ENCODE measurements around the gene OR2F1. TPM values are rescaled to one million over a fixed set of nuclear protein-coding genes. Genes with fewer than 3 reads are reported as not detected.

OR2F1 gene
- total RNA-seq, 2 donors from 2014 or later: not detected

DNA sequence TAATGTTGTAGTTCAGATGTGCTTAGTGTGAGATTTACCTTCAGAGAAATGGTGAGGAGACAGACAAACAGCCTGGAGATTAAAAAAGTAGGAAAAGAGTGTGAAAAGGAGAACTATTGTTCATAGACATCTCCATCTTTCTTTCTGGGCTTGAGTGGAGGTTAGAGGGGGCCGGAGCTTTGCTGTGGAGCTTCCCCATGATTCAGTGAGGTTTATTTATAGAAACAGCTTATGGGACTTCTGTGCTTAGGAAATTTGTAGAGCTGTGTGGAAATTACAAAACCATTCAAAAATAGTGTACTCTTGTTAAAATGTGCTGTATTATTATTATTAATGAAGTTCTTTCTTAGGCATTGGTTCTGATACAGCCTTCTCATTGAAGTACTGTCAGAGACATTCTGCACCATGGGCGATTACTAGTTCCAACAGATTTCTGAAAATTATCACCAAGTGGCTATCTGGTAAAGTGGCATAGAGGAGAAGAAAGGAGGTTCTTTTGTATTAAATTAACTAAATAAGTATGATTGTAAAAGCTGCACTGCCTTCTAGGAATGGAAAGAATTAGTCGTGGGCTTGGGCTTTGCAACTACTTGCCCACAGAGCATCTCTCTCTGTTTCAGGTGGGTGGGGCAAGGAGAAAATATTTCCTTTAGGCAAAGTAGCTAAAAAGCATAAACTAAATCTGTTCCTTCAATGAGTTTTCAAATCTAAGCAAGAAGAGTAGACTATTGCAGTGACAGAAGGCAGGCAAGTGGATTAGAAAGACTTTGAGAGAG lies 44.0 kb upstream of the OR2F1 start:
- H3K4me3 ChIP-seq: no peak overlapping the region
- H3K27ac ChIP-seq: no peak overlapping the region
- TF ChIP-seq CTCF (IDR thresholded peaks at IDR 0.05): no peak
- H3K36me3 ChIP-seq: no peaks in the 10 kb centered on the region
- DNase-seq (ENCODE audit: low spot score): no peak
- H3K27me3 ChIP-seq: no peaks in the 10 kb centered on the region
- peaks cover 0 to 3% of the 10 kb centered on the region in 2 donors for H3K4me1 ChIP-seq
- H3K9me3 ChIP-seq: no peaks in the 10 kb centered on the region

GRCh38 chr7:143913945-143914615 lies 40.6 kb upstream of the OR2F1 start:
- TF ChIP-seq CTCF (IDR thresholded peaks at IDR 0.05): no peak
- H3K36me3 ChIP-seq: no peaks in the 10 kb centered on the region
- no peaks in the 10 kb centered on the region for H3K9me3 ChIP-seq
- no peaks in the 10 kb centered on the region for H3K27me3 ChIP-seq
- DNase-seq (ENCODE audit: low spot score): no peak
- no peak overlapping the region for H3K27ac ChIP-seq
- no peak overlapping the region for H3K4me3 ChIP-seq
- no peaks in the 10 kb centered on the region for H3K4me1 ChIP-seq

DNA sequence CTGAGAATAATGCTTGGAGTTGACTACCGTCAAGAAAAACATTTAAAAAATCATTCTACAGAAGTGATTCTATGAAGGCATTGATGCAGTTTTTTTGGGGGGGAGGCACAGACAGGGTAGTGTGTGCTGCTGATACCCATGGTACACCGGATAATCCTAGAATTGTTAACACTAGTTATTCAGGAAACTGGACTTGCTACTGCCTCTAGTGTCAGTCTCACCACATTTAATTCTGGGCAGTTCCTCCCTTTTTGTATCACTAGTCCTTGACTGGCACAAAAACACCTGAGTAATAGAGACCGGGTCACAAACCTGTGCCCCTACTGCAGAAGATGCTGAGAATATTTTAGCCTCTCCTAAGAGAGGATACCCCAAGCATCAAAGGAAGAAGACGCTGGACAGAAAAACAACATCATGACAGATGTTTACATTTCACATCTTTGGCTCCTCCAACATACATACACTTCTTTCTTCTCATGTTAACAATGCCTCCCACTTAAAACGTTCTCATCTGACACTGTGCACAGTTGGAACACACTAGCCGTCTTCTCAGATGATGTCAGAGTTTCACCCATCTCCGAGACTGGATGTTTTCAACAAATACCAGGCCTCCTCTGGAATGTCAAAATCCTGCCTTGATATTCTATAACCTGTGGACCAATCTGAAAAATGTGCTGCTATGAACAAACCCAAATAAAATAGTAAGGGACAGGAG lies 39.5 kb upstream of the OR2F1 start:
- Histone ChIP-seq H3K9me3 (no peaks in the 10 kb centered on the region), H3K27me3 (no peaks in the 10 kb centered on the region), H3K4me3 (no peak overlapping the region), H3K4me1 (no peaks in the 10 kb centered on the region), H3K27ac (no peak overlapping the region), H3K36me3 (no peaks in the 10 kb centered on the region)
- no peak for DNase-seq (ENCODE audit: low spot score)
- no peak for TF ChIP-seq CTCF (IDR thresholded peaks at IDR 0.05)

GRCh38 chr7:143924851-143925250 lies 29.8 kb upstream of the OR2F1 start:
- no peaks in the 10 kb centered on the region for H3K4me1 ChIP-seq
- no peak for TF ChIP-seq CTCF (IDR thresholded peaks at IDR 0.05)
- no peaks in the 10 kb centered on the region for H3K36me3 ChIP-seq
- no peaks in the 10 kb centered on the region for H3K27me3 ChIP-seq
- H3K4me3 ChIP-seq: no peak overlapping the region
- no peak overlapping the region for H3K27ac ChIP-seq
- DNase-seq (ENCODE audit: low spot score): no peak
- no peaks in the 10 kb centered on the region for H3K9me3 ChIP-seq

GRCh38 chr7:143929224-143929920 lies 25.3 kb upstream of the OR2F1 start:
- Histone ChIP-seq H3K4me3 (no peak overlapping the region), H3K36me3 (no peaks in the 10 kb centered on the region), H3K4me1 (no peaks in the 10 kb centered on the region), H3K9me3 (no peaks in the 10 kb centered on the region), H3K27ac (no peak overlapping the region), H3K27me3 (no peaks in the 10 kb centered on the region)
- no peak for DNase-seq (ENCODE audit: low spot score)
- TF ChIP-seq CTCF (IDR thresholded peaks at IDR 0.05): no peak

Measured in right atrium auricular region (tissue), 2 donors.